ENCODE data around the gene PRR5.

Gene PRR5

DNA sequence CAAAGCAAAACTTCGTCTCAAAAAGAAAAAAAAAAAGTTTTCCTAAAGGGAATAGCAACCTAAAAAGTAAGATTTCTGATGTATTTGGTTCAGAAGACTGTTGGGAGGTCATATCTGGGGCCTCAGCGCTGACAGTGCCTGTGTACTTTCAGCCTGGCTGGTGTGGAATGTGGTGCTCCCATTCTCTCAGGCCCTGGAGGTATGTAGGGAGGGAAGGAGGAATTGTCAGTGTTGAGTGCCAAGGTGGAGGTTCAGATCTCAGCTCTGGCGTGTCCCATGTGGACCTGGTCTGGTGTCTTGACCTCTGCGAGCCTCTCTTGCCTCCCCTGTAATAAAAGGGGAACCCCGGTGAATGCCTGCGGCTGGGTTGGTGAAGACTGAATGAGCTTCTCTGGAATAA, 22.4 kb downstream of the PRR5 start:
- H3K4me1 ChIP-seq (ENCODE audit: low read length) = no peaks in the 10 kb centered on the region
- H2AFZ ChIP-seq (ENCODE audit: low read depth, low read length) = no peak overlapping the region
- no peaks in the 10 kb centered on the region for H3K27me3 ChIP-seq (ENCODE audit: low read depth, low read length)
- H3K4me2 ChIP-seq (ENCODE audit: low read length) = no peak overlapping the region
- no peak overlapping the region for H3K27ac ChIP-seq (ENCODE audit: low read length)
- no peaks in the 10 kb centered on the region for H3K36me3 ChIP-seq (replicated peaks; ENCODE audit: low read depth, low read length)
- H3K9ac ChIP-seq (ENCODE audit: low read length) = no peak overlapping the region
- H3K9me3 ChIP-seq (ENCODE audit: insufficient read depth, low read length) = no peaks in the 10 kb centered on the region
- H4K20me1 ChIP-seq (ENCODE audit: insufficient read depth, low read length) = no peaks in the 10 kb centered on the region
- TF ChIP-seq EZH2phosphoT487 (IDR thresholded peaks at IDR 0.05; ENCODE audit: low read depth) = no peak
- TF ChIP-seq, protein P1, sequence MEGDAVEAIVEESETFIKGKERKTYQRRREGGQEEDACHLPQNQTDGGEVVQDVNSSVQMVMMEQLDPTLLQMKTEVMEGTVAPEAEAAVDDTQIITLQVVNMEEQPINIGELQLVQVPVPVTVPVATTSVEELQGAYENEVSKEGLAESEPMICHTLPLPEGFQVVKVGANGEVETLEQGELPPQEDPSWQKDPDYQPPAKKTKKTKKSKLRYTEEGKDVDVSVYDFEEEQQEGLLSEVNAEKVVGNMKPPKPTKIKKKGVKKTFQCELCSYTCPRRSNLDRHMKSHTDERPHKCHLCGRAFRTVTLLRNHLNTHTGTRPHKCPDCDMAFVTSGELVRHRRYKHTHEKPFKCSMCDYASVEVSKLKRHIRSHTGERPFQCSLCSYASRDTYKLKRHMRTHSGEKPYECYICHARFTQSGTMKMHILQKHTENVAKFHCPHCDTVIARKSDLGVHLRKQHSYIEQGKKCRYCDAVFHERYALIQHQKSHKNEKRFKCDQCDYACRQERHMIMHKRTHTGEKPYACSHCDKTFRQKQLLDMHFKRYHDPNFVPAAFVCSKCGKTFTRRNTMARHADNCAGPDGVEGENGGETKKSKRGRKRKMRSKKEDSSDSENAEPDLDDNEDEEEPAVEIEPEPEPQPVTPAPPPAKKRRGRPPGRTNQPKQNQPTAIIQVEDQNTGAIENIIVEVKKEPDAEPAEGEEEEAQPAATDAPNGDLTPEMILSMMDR (IDR thresholded peaks at IDR 0.05; ENCODE audit: low read depth, low read length) = no peak
- H3K79me2 ChIP-seq (ENCODE audit: low read length) = no peaks in the 10 kb centered on the region
- no peak overlapping the region for H3K4me3 ChIP-seq (ENCODE audit: low read length)

DNA sequence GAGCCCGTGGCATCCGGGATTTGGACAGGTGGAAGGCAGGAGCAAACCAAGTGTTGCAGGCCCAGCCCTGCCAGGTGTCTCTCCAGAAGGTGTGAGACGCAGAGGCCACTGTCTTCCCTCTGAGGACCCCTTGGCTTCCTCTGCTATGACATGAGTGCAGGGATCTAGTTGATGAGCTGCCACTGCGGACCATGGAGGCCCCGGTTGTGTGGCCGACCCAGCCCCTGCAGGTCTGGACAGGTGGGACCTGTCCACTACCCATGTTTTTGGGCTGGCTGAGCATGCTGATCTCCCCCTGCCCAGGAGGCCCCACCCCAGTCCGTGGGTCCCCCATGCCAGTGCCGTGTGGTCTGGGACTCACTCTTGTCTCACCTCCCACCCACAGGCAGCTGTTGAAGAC, 22.9 kb downstream of the PRR5 start:
- Histone ChIP-seq H4K20me1 (ENCODE audit: insufficient read depth, low read length) (no peaks in the 10 kb centered on the region), H3K9me3 (ENCODE audit: insufficient read depth, low read length) (no peaks in the 10 kb centered on the region), H3K4me3 (ENCODE audit: low read length) (no peak overlapping the region), H2AFZ (ENCODE audit: low read depth, low read length) (no peak overlapping the region), H3K36me3 (replicated peaks; ENCODE audit: low read depth, low read length) (no peaks in the 10 kb centered on the region), H3K27ac (ENCODE audit: low read length) (no peak overlapping the region), H3K4me2 (ENCODE audit: low read length) (no peak overlapping the region), H3K27me3 (ENCODE audit: low read depth, low read length) (no peaks in the 10 kb centered on the region), H3K9ac (ENCODE audit: low read length) (no peak overlapping the region), H3K79me2 (ENCODE audit: low read length) (no peaks in the 10 kb centered on the region), H3K4me1 (ENCODE audit: low read length) (no peaks in the 10 kb centered on the region)
- TF ChIP-seq EZH2phosphoT487 (IDR thresholded peaks at IDR 0.05; ENCODE audit: low read depth) = no peak
- TF ChIP-seq, protein P1 (IDR thresholded peaks at IDR 0.05; ENCODE audit: low read depth, low read length) = no peak

DNA sequence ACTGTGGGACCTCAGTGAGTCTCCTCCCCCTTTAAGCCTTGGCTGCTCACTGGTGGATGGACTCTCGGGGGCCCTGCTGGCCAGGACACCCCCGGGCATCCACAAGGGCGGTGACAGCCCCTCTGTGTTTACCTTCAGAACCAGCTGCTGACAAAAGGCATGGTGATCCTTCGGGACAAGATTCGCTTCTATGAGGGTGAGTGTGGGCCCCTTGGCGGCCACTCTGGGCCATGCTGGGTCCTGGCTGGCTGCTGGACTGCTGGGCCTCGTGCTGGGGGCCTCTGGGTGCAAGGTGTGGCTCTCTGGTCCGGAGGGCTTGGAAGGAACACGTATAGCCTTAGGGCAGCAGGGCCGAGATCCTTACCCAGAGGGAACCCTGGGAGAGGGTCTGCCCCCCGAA, 24.4 kb downstream of the PRR5 start:
- TF ChIP-seq EZH2phosphoT487 (IDR thresholded peaks at IDR 0.05; ENCODE audit: low read depth) = no peak
- Histone ChIP-seq H2AFZ (ENCODE audit: low read depth, low read length) (no peak overlapping the region), H3K79me2 (ENCODE audit: low read length) (no peaks in the 10 kb centered on the region), H3K9ac (ENCODE audit: low read length) (no peak overlapping the region), H3K9me3 (ENCODE audit: insufficient read depth, low read length) (no peaks in the 10 kb centered on the region), H3K4me1 (ENCODE audit: low read length) (no peaks in the 10 kb centered on the region), H3K27me3 (ENCODE audit: low read depth, low read length) (no peaks in the 10 kb centered on the region), H4K20me1 (ENCODE audit: insufficient read depth, low read length) (no peaks in the 10 kb centered on the region), H3K27ac (ENCODE audit: low read length) (no peak overlapping the region), H3K4me2 (ENCODE audit: low read length) (no peak overlapping the region), H3K4me3 (ENCODE audit: low read length) (no peak overlapping the region), H3K36me3 (replicated peaks; ENCODE audit: low read depth, low read length) (no peaks in the 10 kb centered on the region)

DNA sequence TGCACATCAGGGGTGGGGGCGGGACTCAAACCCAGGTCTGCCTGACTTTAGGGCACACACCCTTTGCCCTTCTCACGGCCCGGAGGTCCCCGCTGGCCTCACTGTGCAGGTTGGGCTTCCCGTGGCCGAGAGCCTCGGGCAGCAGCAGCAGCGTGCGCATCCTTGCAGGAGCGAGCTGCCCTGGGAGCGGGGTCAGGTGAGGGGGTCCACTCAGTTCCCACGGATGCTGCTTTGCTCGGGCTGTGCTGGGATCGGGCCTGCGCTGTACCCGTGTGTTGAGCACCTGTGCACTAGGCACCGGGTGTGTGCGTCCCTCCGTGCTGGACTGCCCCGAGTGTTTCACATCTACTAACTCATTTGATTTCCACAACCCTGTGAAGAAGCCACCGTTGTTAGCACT, 25.1 kb downstream of the PRR5 start:
- H3K9ac ChIP-seq (ENCODE audit: low read length) = no peak overlapping the region
- no peak overlapping the region for H3K27ac ChIP-seq (ENCODE audit: low read length)
- no peaks in the 10 kb centered on the region for H4K20me1 ChIP-seq (ENCODE audit: insufficient read depth, low read length)
- no peak overlapping the region for H3K4me2 ChIP-seq (ENCODE audit: low read length)
- H3K4me1 ChIP-seq (ENCODE audit: low read length) = no peaks in the 10 kb centered on the region
- no peaks in the 10 kb centered on the region for H3K36me3 ChIP-seq (replicated peaks; ENCODE audit: low read depth, low read length)
- H3K79me2 ChIP-seq (ENCODE audit: low read length) = no peaks in the 10 kb centered on the region
- H2AFZ ChIP-seq (ENCODE audit: low read depth, low read length) = no peak overlapping the region
- no peaks in the 10 kb centered on the region for H3K9me3 ChIP-seq (ENCODE audit: insufficient read depth, low read length)
- TF ChIP-seq, protein P1 (IDR thresholded peaks at IDR 0.05; ENCODE audit: low read depth, low read length) = no peak
- no peak for TF ChIP-seq EZH2phosphoT487 (IDR thresholded peaks at IDR 0.05; ENCODE audit: low read depth)
- no peaks in the 10 kb centered on the region for H3K27me3 ChIP-seq (ENCODE audit: low read depth, low read length)
- no peak overlapping the region for H3K4me3 ChIP-seq (ENCODE audit: low read length)

DNA sequence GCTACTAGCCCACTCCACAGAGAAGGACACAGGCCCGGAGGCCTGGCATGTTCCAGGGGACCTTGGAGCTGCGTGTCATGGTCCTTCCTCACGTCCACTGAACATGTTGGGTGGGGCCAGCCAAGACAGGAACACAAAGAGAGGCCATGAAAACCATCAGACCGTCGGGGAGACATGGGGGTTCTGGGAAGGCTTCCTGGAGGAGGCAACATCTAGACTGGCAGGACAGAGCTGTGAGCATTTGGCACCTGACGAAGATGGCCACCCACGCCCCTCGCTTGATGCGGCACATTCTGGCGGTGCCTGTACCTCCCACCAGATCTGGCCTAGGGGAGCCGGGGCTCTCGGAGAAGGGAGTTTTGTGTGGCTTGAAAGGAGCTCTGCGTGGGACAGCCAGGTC, 25.7 kb downstream of the PRR5 start:
- Histone ChIP-seq H3K4me1 (ENCODE audit: low read length) (no peaks in the 10 kb centered on the region), H3K4me3 (ENCODE audit: low read length) (no peak overlapping the region), H2AFZ (ENCODE audit: low read depth, low read length) (no peak overlapping the region), H3K4me2 (ENCODE audit: low read length) (no peak overlapping the region), H4K20me1 (ENCODE audit: insufficient read depth, low read length) (no peaks in the 10 kb centered on the region), H3K27me3 (ENCODE audit: low read depth, low read length) (no peaks in the 10 kb centered on the region), H3K79me2 (ENCODE audit: low read length) (no peaks in the 10 kb centered on the region), H3K36me3 (replicated peaks; ENCODE audit: low read depth, low read length) (no peaks in the 10 kb centered on the region), H3K27ac (ENCODE audit: low read length) (no peak overlapping the region), H3K9ac (ENCODE audit: low read length) (no peak overlapping the region), H3K9me3 (ENCODE audit: insufficient read depth, low read length) (no peaks in the 10 kb centered on the region)
- TF ChIP-seq, protein P1 (IDR thresholded peaks at IDR 0.05; ENCODE audit: low read depth, low read length) = no peak
- no peak for TF ChIP-seq EZH2phosphoT487 (IDR thresholded peaks at IDR 0.05; ENCODE audit: low read depth)

All from OCI-LY3 (cell line).